ENCODE results near the gene ANKRD62.

GRCh38 chr18:12119358-12119757 is 25.7 kb downstream of the ANKRD62 start:
- TF ChIP-seq CTCF (conservative IDR thresholded peaks at IDR 0.05; ENCODE audit: low read depth, low read length) (no peak), SMC3 (IDR thresholded peaks at IDR 0.05; ENCODE audit: low read depth, low read length) (no peak), POLR2A (IDR thresholded peaks at IDR 0.05; ENCODE audit: low read depth, low read length) (no peak), MAZ (IDR thresholded peaks at IDR 0.05; ENCODE audit: borderline replicate concordance, low read depth, low read length) (no peak), CEBPB (IDR thresholded peaks at IDR 0.05; ENCODE audit: low read depth, low read length) (no peak), MXI1 (IDR thresholded peaks at IDR 0.05; ENCODE audit: borderline replicate concordance, low read depth, low read length) (no peak), NFE2L2 (IDR thresholded peaks at IDR 0.05; ENCODE audit: low read depth, low read length) (no peak), RCOR1 (IDR thresholded peaks at IDR 0.05; ENCODE audit: insufficient replicate concordance, low read length) (no peak), FOS (IDR thresholded peaks at IDR 0.05; ENCODE audit: low read depth, low read length) (no peak), CHD1 (IDR thresholded peaks at IDR 0.05; ENCODE audit: low read depth, low read length) (no peak), RFX5 (IDR thresholded peaks at IDR 0.05; ENCODE audit: low read depth, low read length) (no peak), RAD21 (IDR thresholded peaks at IDR 0.05; ENCODE audit: low read length) (no peak)
- TF ChIP-seq, protein P1, sequence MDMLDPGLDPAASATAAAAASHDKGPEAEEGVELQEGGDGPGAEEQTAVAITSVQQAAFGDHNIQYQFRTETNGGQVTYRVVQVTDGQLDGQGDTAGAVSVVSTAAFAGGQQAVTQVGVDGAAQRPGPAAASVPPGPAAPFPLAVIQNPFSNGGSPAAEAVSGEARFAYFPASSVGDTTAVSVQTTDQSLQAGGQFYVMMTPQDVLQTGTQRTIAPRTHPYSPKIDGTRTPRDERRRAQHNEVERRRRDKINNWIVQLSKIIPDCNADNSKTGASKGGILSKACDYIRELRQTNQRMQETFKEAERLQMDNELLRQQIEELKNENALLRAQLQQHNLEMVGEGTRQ (IDR thresholded peaks at IDR 0.05; ENCODE audit: low read depth, low read length): no peak
- TF ChIP-seq, protein P2, sequence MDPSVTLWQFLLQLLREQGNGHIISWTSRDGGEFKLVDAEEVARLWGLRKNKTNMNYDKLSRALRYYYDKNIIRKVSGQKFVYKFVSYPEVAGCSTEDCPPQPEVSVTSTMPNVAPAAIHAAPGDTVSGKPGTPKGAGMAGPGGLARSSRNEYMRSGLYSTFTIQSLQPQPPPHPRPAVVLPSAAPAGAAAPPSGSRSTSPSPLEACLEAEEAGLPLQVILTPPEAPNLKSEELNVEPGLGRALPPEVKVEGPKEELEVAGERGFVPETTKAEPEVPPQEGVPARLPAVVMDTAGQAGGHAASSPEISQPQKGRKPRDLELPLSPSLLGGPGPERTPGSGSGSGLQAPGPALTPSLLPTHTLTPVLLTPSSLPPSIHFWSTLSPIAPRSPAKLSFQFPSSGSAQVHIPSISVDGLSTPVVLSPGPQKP (IDR thresholded peaks at IDR 0.05; ENCODE audit: borderline replicate concordance, low read depth, low read length): no peak

Measured in IMR-90 (cell line).